HEK293 (cell line): Measurements from ENCODE around the gene VPS51.

Source experiments
- CTCF ChIA-PET: fragments of 350-600 bp; formaldehyde crosslinking; extraction: SDS; loops from one replicate; lab custom pipeline; 2021; ENCODE audit warnings: antibody characterized with exemption; lab: Yijun Ruan, JAX
- POLR2A ChIA-PET: fragments of 300-600 bp; formaldehyde crosslinking; extraction: SDS; loops from one replicate; lab custom pipeline; 2020; ENCODE audit warnings: antibody characterized with exemption, inconsistent platforms; lab: Yijun Ruan, JAX
- H3K27ac ChIP-seq: fragments of 200-500 bp; sonication (Bioruptor generic); 2 replicates; pipeline ENCODE4 v1.5.1; 2014; ENCODE audit warnings: low read depth, low read length, control low read depth, inconsistent platforms; ENCODE audit errors: extremely low read depth
- H3K36me3 ChIP-seq, 2 experiments: fragments of 200-500 bp in 1 of 2; sonication (Bioruptor generic) in 1 of 2; 1 replicate in 1 of 2; 2 replicates in 1 of 2; pipeline ENCODE4 v1.5.1; 2014 to 2017; ENCODE audit warnings: inconsistent platforms in 2 of 2, low read length in 2 of 2; ENCODE audit not compliant: control insufficient read depth in 2 of 2, insufficient read depth in 1 of 2
- H3K4me1 ChIP-seq: fragments of 200-500 bp; sonication (Bioruptor generic); 2 replicates; pipeline ENCODE4 v1.5.1; 2014; ENCODE audit warnings: mild to moderate bottlenecking, low read length, inconsistent platforms; ENCODE audit not compliant: control insufficient read depth, insufficient read depth
- H3K4me3 ChIP-seq: 2 replicates; pipeline ENCODE4 v1.5.1; 2011; ENCODE audit warnings: low read depth, mild to moderate bottlenecking, control low read depth, low read length, moderate library complexity
- H3K9me3 ChIP-seq: fragments of 200-500 bp; sonication (Bioruptor generic); 2 replicates; pipeline ENCODE4 v1.5.1; 2014; ENCODE audit warnings: low read depth, low read length, inconsistent platforms; ENCODE audit not compliant: control insufficient read depth, insufficient read depth
- GLIS1 ChIP-seq: fragments of 450-650 bp; formaldehyde crosslinking; IDR thresholded peaks from 2 replicates; pipeline ENCODE4 v1.5.1; 2016; ENCODE audit warnings: missing biosample characterization, missing genetic modification characterization
- GLIS2 ChIP-seq: fragments of 450-650 bp; formaldehyde crosslinking; IDR thresholded peaks from 2 replicates; pipeline ENCODE4 v1.5.1; 2016; ENCODE audit warnings: missing biosample characterization, missing genetic modification characterization
- IKZF3 ChIP-seq: fragments of 450-650 bp; IDR thresholded peaks from 2 replicates; pipeline ENCODE4 v1.5.0; 2018; ENCODE audit warnings: missing biosample characterization, mild to moderate bottlenecking, missing genetic modification characterization, moderate library complexity
- KLF10 ChIP-seq: fragments of 450-650 bp; IDR thresholded peaks from 2 replicates; pipeline ENCODE4 v1.5.1; 2018; ENCODE audit warnings: missing biosample characterization, mild to moderate bottlenecking, missing genetic modification characterization
- SP2 ChIP-seq: fragments of 450-650 bp; formaldehyde crosslinking; IDR thresholded peaks from 2 replicates; pipeline ENCODE4 v1.5.1; 2016; ENCODE audit warnings: missing biosample characterization, missing genetic modification characterization
- ZBTB20 ChIP-seq: fragments of 450-650 bp; formaldehyde crosslinking; IDR thresholded peaks from 2 replicates; pipeline ENCODE4 v1.5.1; 2016; ENCODE audit warnings: missing biosample characterization, missing genetic modification characterization
- ZBTB8A ChIP-seq: fragments of 450-650 bp; formaldehyde crosslinking; IDR thresholded peaks from 2 replicates; pipeline ENCODE4 v1.5.1; 2016; ENCODE audit warnings: missing biosample characterization, missing genetic modification characterization
- ZNF138 ChIP-seq: fragments of 450-650 bp; formaldehyde crosslinking; IDR thresholded peaks from 2 replicates; pipeline ENCODE4 v1.5.1; 2016; ENCODE audit warnings: missing biosample characterization, missing genetic modification characterization, borderline replicate concordance
- ZNF155 ChIP-seq: fragments of 450-650 bp; formaldehyde crosslinking; IDR thresholded peaks from 2 replicates; pipeline ENCODE4 v1.5.1; 2016; ENCODE audit warnings: missing biosample characterization, missing genetic modification characterization
- ZNF175 ChIP-seq: fragments of 450-650 bp; formaldehyde crosslinking; IDR thresholded peaks from 2 replicates; pipeline ENCODE4 v1.5.1; 2016; ENCODE audit warnings: missing biosample characterization, missing genetic modification characterization
- ZNF202 ChIP-seq: fragments of 450-650 bp; formaldehyde crosslinking; IDR thresholded peaks from 2 replicates; pipeline ENCODE4 v1.5.1; 2016; ENCODE audit warnings: missing biosample characterization, missing genetic modification characterization, borderline replicate concordance
- ZNF37A ChIP-seq: fragments of 450-650 bp; IDR thresholded peaks from 2 replicates; pipeline ENCODE4 v1.5.1; 2018; ENCODE audit warnings: missing biosample characterization, missing genetic modification characterization
- ZNF521 ChIP-seq: fragments of 450-650 bp; formaldehyde crosslinking; IDR thresholded peaks from 2 replicates; pipeline ENCODE4 v1.5.1; 2017; ENCODE audit warnings: missing biosample characterization, mild to moderate bottlenecking, missing genetic modification characterization
- ZNF561 ChIP-seq: fragments of 450-650 bp; IDR thresholded peaks from 2 replicates; pipeline ENCODE4 v1.5.1; 2018; ENCODE audit warnings: missing biosample characterization, missing genetic modification characterization, borderline replicate concordance
- ZNF624 ChIP-seq: fragments of 450-650 bp; formaldehyde crosslinking; IDR thresholded peaks from 2 replicates; pipeline ENCODE4 v1.5.1; 2017; ENCODE audit warnings: missing biosample characterization, missing genetic modification characterization
- ZNF660 ChIP-seq: fragments of 450-650 bp; IDR thresholded peaks from 2 replicates; pipeline ENCODE4 v1.5.1; 2018; ENCODE audit warnings: missing biosample characterization, mild to moderate bottlenecking, missing genetic modification characterization
- ZNF768 ChIP-seq: fragments of 450-650 bp; formaldehyde crosslinking; IDR thresholded peaks from 2 replicates; pipeline ENCODE4 v1.5.1; 2018; ENCODE audit warnings: missing biosample characterization, mild to moderate bottlenecking, missing genetic modification characterization
- ZNF776 ChIP-seq: fragments of 450-650 bp; formaldehyde crosslinking; IDR thresholded peaks from 2 replicates; pipeline ENCODE4 v1.5.0; 2017; ENCODE audit warnings: missing biosample characterization, missing genetic modification characterization, borderline replicate concordance
- ZSCAN30 ChIP-seq: fragments of 450-650 bp; IDR thresholded peaks from 2 replicates; pipeline ENCODE4 v1.5.1; 2018; ENCODE audit warnings: missing biosample characterization, mild to moderate bottlenecking, missing genetic modification characterization, moderate library complexity
- TF ChIP-seq, protein P1 (sequence below): fragments of 450-650 bp; formaldehyde crosslinking; IDR thresholded peaks from 2 replicates; pipeline ENCODE4 v1.5.1; 2017; ENCODE audit warnings: missing biosample characterization, missing genetic modification characterization
- TF ChIP-seq, protein P2 (sequence below): fragments of 450-650 bp; formaldehyde crosslinking; IDR thresholded peaks from 2 replicates; pipeline ENCODE4 v1.5.1; 2016; ENCODE audit warnings: missing biosample characterization, missing genetic modification characterization
- TF ChIP-seq, protein P3 (sequence below): sonication (generic); formaldehyde crosslinking; IDR thresholded peaks from 2 replicates; pipeline ENCODE4 v1.8.1; 2022; ENCODE audit warnings: mild to moderate bottlenecking, moderate library complexity, missing genetic modification reagents
- TF ChIP-seq, protein P4 (sequence below): fragments of 450-650 bp; formaldehyde crosslinking; IDR thresholded peaks from 2 replicates; pipeline ENCODE4 v1.5.1; 2016; ENCODE audit warnings: missing biosample characterization, missing genetic modification characterization
- TF ChIP-seq, protein P5 (sequence below): fragments of 450-650 bp; formaldehyde crosslinking; IDR thresholded peaks from 2 replicates; pipeline ENCODE4 v1.5.1; 2016; ENCODE audit warnings: missing biosample characterization, missing genetic modification characterization
- TF ChIP-seq, protein P6 (sequence below): fragments of 450-650 bp; formaldehyde crosslinking; IDR thresholded peaks from 2 replicates; pipeline ENCODE4 v1.5.1; 2016; ENCODE audit warnings: missing biosample characterization, missing genetic modification characterization

Gene VPS51

DNA sequence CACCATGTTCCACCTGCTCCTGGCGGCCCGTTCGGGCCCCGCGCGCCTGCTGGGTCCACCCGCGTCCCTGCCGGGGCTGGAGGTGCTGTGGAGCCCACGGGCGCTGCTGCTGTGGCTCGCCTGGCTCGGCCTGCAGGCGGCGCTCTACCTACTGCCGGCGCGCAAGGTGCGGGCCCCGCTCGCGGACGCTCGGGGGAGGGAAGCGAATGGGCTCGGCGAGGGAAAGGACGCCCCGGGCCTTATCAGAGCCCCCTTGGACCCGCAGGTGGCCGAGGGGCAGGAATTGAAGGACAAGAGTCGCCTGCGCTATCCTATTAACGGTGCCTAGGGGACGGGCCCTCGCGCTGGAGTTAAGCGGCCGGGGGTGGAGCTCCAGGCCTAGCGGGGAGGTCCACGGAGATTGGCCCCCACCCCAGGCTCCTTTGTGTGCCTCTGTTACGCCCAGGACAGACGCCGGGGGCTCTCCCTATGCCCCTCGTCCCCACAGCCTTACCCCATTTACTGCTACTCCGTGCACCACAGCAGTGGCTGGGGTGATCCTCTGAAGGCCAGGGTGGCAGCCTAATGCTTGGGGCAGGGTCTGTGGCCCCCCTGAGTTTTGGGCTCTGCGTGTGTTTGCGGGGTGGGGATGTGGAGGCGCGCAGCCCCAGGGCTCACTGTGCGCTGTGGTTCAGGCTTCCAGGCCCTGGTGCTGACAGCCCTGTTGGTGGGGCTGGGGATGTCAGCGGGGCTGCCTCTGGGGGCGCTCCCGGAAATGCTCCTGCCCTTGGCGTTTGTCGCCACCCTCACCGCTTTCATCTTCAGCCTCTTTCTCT lies 16.7 kb downstream of the VPS51 start:
- ChIA-PET POLR2A (interaction anchor here (0.6 to 5.0 kb wide), 16 partner anchors 9 to 828 kb away, joined by 3 to 57 read pairs (median 5); partner anchors contain the start of genes ARL2, CAPN1, FAU and MRPL49), CTCF (interaction anchor here (0.6 to 4.8 kb wide), 21 partner anchors 8 to 782 kb away, joined by 3 to 110 read pairs (median 4); partner anchors contain the start of genes ARL2, CDC42EP2, FAU and MRPL49)
- Histone ChIP-seq H3K4me1 (peaks cover 6% of the 10 kb centered on the region), H3K4me3 (peak overlapping the region; percentile 67), H3K27ac (peak overlapping the region; percentile 72; the same call in 1 of the 2 replicates), H3K9me3 (no peaks in the 10 kb centered on the region), H3K36me3 (peaks cover 0 to 49% of the 10 kb centered on the region in 2 experiments; a peak in 1 of 3 replicates)
- TF ChIP-seq ZNF138: no peak
- TF ChIP-seq, protein P1, sequence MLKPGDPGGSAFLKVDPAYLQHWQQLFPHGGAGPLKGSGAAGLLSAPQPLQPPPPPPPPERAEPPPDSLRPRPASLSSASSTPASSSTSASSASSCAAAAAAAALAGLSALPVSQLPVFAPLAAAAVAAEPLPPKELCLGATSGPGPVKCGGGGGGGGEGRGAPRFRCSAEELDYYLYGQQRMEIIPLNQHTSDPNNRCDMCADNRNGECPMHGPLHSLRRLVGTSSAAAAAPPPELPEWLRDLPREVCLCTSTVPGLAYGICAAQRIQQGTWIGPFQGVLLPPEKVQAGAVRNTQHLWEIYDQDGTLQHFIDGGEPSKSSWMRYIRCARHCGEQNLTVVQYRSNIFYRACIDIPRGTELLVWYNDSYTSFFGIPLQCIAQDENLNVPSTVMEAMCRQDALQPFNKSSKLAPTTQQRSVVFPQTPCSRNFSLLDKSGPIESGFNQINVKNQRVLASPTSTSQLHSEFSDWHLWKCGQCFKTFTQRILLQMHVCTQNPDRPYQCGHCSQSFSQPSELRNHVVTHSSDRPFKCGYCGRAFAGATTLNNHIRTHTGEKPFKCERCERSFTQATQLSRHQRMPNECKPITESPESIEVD (tag by site-specific recombination): no peak
- TF ChIP-seq, protein P2, sequence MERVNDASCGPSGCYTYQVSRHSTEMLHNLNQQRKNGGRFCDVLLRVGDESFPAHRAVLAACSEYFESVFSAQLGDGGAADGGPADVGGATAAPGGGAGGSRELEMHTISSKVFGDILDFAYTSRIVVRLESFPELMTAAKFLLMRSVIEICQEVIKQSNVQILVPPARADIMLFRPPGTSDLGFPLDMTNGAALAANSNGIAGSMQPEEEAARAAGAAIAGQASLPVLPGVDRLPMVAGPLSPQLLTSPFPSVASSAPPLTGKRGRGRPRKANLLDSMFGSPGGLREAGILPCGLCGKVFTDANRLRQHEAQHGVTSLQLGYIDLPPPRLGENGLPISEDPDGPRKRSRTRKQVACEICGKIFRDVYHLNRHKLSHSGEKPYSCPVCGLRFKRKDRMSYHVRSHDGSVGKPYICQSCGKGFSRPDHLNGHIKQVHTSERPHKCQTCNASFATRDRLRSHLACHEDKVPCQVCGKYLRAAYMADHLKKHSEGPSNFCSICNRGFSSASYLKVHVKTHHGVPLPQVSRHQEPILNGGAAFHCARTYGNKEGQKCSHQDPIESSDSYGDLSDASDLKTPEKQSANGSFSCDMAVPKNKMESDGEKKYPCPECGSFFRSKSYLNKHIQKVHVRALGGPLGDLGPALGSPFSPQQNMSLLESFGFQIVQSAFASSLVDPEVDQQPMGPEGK (tag by site-specific recombination): peak; percentile 43; the same call in 1 of the 2 replicates
- no peak for TF ChIP-seq ZNF202 (tag by site-specific recombination)
- no peak for TF ChIP-seq ZBTB20 (tag by site-specific recombination)
- TF ChIP-seq ZNF624 (tag by site-specific recombination): no peak
- TF ChIP-seq, protein P3, sequence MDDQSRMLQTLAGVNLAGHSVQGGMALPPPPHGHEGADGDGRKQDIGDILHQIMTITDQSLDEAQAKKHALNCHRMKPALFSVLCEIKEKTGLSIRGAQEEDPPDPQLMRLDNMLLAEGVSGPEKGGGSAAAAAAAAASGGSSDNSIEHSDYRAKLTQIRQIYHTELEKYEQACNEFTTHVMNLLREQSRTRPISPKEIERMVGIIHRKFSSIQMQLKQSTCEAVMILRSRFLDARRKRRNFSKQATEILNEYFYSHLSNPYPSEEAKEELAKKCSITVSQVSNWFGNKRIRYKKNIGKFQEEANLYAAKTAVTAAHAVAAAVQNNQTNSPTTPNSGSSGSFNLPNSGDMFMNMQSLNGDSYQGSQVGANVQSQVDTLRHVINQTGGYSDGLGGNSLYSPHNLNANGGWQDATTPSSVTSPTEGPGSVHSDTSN (CRISPR knock-in tag): peak; percentile 72
- TF ChIP-seq KLF10: no peak
- TF ChIP-seq IKZF3: no peak
- TF ChIP-seq, protein P4, sequence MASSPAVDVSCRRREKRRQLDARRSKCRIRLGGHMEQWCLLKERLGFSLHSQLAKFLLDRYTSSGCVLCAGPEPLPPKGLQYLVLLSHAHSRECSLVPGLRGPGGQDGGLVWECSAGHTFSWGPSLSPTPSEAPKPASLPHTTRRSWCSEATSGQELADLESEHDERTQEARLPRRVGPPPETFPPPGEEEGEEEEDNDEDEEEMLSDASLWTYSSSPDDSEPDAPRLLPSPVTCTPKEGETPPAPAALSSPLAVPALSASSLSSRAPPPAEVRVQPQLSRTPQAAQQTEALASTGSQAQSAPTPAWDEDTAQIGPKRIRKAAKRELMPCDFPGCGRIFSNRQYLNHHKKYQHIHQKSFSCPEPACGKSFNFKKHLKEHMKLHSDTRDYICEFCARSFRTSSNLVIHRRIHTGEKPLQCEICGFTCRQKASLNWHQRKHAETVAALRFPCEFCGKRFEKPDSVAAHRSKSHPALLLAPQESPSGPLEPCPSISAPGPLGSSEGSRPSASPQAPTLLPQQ: peak; percentile 95
- TF ChIP-seq ZNF768 (tag by site-specific recombination): no peak
- 0 out of 2 replicates have a peak, but pooled peaks have one; percentile 7 for TF ChIP-seq GLIS1 (tag by site-specific recombination)
- 0 out of 2 replicates have a peak, but pooled peaks have one; percentile 5 for TF ChIP-seq SP2
- TF ChIP-seq ZNF37A (tag by site-specific recombination): no peak
- TF ChIP-seq ZNF561 (tag by site-specific recombination): peak; percentile 53; the same call in 1 of the 2 replicates
- no peak for TF ChIP-seq ZNF776 (tag by site-specific recombination)
- TF ChIP-seq, protein P5, sequence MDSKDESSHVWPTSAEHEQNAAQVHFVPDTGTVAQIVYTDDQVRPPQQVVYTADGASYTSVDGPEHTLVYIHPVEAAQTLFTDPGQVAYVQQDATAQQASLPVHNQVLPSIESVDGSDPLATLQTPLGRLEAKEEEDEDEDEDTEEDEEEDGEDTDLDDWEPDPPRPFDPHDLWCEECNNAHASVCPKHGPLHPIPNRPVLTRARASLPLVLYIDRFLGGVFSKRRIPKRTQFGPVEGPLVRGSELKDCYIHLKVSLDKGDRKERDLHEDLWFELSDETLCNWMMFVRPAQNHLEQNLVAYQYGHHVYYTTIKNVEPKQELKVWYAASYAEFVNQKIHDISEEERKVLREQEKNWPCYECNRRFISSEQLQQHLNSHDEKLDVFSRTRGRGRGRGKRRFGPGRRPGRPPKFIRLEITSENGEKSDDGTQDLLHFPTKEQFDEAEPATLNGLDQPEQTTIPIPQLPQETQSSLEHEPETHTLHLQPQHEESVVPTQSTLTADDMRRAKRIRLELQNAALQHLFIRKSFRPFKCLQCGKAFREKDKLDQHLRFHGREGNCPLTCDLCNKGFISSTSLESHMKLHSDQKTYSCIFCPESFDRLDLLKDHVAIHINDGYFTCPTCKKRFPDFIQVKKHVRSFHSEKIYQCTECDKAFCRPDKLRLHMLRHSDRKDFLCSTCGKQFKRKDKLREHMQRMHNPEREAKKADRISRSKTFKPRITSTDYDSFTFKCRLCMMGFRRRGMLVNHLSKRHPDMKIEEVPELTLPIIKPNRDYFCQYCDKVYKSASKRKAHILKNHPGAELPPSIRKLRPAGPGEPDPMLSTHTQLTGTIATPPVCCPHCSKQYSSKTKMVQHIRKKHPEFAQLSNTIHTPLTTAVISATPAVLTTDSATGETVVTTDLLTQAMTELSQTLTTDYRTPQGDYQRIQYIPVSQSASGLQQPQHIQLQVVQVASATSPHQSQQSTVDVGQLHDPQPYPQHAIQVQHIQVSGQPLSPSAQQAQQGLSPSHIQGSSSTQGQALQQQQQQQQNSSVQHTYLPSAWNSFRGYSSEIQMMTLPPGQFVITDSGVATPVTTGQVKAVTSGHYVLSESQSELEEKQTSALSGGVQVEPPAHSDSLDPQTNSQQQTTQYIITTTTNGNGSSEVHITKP (tag by site-specific recombination): peak; percentile 48; the same call in 1 of the 2 replicates
- no peak for TF ChIP-seq ZNF175 (tag by site-specific recombination)
- no peak for TF ChIP-seq ZNF155
- peak; percentile 18 for TF ChIP-seq ZBTB8A (tag by site-specific recombination)
- TF ChIP-seq ZNF521 (tag by site-specific recombination): no peak
- peak; percentile 65; the same call in 1 of the 2 replicates for TF ChIP-seq ZNF660 (tag by site-specific recombination)
- TF ChIP-seq, protein P6, sequence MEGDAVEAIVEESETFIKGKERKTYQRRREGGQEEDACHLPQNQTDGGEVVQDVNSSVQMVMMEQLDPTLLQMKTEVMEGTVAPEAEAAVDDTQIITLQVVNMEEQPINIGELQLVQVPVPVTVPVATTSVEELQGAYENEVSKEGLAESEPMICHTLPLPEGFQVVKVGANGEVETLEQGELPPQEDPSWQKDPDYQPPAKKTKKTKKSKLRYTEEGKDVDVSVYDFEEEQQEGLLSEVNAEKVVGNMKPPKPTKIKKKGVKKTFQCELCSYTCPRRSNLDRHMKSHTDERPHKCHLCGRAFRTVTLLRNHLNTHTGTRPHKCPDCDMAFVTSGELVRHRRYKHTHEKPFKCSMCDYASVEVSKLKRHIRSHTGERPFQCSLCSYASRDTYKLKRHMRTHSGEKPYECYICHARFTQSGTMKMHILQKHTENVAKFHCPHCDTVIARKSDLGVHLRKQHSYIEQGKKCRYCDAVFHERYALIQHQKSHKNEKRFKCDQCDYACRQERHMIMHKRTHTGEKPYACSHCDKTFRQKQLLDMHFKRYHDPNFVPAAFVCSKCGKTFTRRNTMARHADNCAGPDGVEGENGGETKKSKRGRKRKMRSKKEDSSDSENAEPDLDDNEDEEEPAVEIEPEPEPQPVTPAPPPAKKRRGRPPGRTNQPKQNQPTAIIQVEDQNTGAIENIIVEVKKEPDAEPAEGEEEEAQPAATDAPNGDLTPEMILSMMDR (tag by site-specific recombination): peak; percentile 59
- TF ChIP-seq GLIS2 (tag by site-specific recombination): peak; percentile 92
- peak; percentile 51; the same call in 1 of the 2 replicates for TF ChIP-seq ZSCAN30 (tag by site-specific recombination)
